GM12872 (cell line): ENCODE measurements around the gene CCDC86.

ENCODE experiments used
- CTCF ChIP-seq: IDR thresholded peaks from 3 replicates; pipeline ENCODE4 v1.5.1; 2011; ENCODE audit warnings: low read depth, mild to moderate bottlenecking, low read length, moderate library complexity; ENCODE audit not compliant: insufficient read depth

CCDC86 gene

DNA sequence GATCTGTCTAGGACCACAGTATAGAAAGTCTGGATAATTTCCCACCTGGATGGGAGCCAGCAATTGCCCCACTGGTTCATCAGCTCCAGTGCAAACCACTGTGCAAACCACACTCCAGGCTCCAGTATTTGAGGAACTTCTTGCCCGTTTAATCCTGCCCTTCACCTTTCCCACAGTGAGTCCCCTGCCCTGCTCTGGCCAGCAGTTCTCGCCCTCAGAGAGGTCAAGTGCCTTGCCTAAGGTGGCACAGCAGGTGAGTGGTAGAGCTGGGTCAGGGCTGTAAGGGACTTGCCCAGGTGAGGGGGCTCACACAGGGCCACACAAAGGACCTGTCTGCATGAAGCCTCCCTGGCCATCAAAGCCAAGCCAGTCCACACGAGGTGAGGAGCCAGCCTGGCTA, 32.7 kb upstream of the CCDC86 start:
- no peak for TF ChIP-seq CTCF

GRCh38 chr11:60809691-60810090, 32.2 kb upstream of the CCDC86 start:
- no peak for TF ChIP-seq CTCF

GRCh38 chr11:60810151-60810550, 31.8 kb upstream of the CCDC86 start:
- TF ChIP-seq CTCF: no peak

GRCh38 chr11:60810569-60810968, 31.3 kb upstream of the CCDC86 start:
- TF ChIP-seq CTCF: no peak

DNA sequence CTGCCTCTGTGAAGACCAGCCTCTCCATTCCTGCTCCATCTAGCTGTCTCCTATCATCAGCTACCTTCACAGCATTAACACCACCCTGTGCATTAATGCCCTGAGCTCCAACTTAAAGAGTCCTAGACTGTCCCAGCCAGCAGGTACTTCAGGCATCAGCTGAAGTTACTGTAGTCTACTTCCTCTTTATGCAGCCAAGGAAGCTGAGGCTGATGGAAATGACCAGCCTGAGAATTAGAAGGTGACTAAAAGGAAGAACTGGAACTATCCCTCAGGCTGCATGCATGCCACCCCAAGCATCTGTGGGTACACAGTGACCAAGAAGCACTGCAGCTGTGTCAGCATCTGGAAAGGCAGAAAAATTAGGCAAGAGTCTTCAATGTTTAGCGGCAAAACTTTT, 28.6 kb upstream of the CCDC86 start:
- TF ChIP-seq CTCF: no peak

DNA sequence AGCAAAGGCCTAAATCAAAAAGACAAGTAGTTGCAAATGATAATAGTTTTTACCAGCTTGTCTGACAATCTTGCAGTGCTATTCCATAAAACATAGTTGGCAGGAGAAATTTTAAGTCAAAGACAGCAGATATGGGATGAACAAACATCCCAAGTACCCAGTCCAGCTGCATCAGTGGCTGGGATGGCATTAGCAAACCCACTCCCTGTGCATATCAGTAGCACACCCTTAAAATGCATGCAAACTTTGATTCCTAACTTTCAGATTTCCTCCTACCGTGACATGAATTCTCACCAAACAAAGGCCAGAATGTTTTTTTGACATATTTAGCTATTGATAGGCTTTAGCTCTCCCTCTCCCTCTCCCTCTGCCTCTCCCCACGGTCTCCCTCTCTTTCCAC, 27.8 kb upstream of the CCDC86 start:
- TF ChIP-seq CTCF: no peak

DNA sequence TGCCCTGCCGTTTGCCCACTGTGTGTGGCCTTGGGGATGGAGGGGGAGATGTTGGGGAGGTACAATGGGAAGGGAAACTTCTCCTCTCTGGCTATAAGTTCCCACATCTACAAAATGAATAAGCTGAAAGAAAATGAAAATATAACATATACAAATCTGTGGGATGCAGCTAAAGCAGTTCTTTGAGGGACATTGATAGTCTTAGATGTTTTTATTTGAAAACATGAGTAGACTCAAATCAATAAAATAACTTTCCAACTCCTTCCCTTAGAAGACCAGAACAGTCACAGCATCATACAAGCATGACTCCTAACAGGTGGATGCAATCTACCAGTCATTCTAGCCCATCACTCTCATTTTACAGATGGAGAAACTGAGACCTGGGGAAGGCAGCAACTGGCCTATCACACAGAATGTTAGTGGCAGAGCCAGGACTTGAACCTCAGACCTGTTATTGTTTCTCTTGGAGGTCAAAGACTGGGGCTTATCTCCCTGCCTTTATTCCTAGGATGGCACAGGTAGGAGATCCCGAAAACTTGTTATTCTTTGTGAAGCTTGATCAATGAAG, 25.2 kb upstream of the CCDC86 start:
- no peak for TF ChIP-seq CTCF
